Stromal cell of bone marrow (primary cell): ENCODE results near the gene AQP5.

Source experiments
- DNase-seq: peaks from one replicate; pipeline ENCODE4 v3.0.0-alpha.2; 2012; ENCODE audit warnings: low read depth

Gene AQP5

DNA sequence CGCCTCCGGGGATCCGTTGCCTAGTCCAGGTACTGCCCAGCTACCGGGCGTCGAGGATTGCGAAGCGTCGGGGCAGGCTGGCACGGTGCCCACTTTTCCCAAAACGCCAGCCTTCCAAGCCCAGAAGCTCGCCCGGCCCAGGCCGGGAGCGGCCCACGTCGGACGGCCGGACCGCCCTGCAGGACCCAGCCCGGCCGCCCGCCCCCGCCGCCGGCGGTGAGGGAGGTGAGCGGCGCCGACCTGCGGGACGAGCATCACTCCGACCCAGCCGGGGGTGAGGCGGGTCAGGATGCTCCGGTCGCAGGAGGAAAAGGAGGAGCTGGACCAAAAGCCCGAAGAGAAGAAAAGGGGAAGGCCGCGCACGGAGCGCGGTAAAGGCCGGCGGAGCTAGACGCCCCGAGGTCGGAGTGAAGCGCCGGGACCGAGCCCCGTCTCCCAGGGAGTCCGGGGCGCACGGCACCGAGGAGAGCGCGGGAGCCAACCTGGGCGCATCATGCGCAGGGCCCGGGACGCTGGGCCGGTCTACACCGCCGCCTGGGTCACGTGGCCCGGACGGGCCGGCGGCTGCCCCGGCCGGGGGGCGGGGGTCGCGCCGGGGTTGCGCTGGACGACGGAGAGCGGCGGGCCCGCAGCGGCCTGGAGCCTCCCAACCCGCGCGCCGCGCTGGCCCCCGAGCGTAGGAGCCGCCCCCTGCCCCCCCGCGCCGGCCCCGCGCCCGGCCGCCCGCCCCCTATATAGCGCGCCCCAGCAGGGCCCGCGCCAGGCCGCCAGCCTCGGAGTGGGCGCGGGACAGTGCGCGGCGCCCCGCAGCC is at the start of gene AQP5:
TSS of gene AQP5 (plus strand) at position 762 of the 812 bp plus-strand sequence. CDS start 146 bp downstream, outside the sequence.
- no peak for DNase-seq

DNA sequence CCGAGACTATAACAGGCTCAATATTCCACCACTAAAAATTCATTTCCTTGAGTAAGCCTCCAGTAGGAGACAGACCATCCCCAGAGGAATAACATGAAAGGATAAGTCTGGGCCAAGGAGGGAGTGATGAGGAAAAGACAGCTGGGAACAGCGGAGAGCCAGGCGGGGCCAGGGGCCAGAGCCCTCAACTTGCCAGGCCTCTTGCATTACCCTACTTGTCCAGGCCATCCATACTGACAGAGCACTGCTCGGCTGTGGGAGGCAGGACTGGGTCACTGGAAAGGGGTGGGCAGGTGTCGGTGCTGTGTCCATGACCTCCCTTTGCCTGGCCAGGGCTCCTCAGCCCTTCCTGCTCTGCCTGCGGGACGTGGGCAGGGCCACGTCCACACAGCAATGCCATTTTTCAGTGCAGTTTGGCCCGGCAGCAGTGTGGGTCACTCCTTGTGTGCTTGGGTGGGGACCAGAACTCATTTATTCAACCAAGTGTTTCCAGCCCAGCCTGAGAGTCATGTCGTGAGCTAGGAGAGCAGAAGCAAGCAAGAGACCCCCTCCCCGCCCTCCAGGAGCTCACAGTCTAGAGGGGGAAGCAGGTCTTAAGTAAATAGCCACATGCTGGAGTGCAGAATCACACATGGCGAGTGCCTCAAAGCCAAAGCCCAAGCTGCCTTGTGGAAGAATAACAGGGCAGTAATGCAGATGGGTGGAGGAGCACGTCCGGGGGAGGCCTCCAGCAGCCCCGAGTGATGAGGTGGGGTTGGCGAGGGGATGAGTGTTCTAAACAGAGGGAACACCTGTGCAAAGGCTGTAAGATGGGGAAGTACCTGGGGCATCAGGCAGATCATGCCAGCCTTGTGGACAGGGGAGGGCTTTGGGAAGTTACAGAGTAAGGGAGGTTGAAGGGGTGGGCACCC is 49.1 kb upstream of the AQP5 start:
- no peak for DNase-seq

DNA sequence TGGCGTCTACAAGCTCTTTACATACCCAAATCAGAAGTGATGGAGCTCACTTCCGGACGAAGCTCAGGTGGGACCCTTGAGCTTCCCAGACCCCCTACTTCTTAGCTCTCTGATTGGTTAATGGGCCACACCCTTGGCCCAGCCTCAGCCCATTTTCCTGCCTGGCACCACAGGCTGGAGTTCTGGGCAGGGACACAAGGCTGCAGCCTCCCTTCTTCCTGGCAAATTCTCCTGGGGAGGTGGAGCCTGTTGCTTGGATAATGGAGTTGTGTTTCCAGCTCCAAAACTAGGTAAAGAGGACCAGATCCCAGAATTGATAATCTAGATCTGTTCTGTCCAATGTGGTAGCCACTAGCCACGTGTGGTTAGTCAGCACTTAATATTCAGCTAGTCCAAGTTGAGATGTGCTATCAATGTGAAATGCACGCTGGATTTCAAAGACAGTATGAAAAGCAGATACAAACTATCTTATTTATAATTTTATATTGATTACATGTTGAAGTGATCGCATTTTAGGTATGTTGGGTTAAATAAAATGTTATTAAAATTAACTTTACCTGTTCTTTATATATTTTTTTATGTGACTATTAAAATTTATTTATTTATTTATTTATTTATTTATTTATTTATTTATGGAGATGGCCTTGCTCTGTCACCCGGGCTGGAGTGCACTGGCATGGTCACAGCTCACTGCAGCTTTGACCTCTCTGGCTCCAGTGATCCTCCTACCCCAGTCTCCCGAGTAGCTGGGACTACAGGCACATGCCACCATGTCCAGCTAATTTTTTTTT is 45.3 kb upstream of the AQP5 start:
- no peak for DNase-seq

DNA sequence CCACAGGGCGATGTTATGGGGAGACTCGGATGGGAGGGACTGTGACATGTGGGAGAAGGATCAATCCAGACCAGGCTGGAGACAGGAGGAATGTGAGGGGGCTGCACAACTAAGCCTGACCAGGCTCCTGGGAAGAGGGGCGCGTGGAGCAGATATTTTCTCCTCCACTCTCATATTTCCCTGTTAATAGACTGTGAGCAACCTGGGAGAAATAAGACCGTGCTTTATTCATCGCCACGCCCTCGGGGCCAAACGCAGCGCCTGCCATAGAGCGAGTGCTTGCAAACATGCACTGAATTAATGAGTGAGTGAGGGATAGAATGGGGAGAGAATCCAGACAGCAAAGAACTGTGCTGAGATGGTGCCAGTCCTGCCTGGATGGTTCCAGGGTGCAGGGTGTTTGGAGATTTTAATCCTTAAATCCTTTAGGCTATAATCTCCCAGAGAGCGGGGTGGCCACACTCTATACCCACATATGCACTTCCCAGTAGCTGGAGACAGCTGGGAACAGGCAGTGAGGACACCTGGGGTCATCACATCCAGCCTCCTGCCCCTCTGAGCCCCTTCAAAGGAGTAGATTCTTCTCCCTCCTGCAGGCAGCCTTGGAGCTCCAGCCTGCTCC is 44.4 kb upstream of the AQP5 start:
- no peak for DNase-seq

DNA sequence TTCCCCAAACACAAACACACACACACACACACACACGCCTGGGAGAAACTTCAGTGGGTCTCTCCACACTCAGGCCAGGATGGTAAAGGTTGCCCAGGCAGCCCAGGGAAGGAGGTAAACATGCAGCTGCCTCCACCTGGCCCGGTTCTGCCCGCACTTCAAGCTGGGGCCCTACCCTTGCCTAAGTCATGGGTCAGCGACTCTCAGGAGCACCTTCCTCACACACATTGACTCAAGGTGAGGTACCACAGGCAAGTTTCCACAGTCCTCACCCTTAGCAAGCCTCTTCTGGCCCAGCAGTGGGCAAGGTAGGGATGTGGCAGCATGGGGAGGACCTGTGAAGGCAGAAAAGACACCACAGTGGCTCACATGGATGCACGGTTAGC is 43.9 kb upstream of the AQP5 start:
- no peak for DNase-seq

DNA sequence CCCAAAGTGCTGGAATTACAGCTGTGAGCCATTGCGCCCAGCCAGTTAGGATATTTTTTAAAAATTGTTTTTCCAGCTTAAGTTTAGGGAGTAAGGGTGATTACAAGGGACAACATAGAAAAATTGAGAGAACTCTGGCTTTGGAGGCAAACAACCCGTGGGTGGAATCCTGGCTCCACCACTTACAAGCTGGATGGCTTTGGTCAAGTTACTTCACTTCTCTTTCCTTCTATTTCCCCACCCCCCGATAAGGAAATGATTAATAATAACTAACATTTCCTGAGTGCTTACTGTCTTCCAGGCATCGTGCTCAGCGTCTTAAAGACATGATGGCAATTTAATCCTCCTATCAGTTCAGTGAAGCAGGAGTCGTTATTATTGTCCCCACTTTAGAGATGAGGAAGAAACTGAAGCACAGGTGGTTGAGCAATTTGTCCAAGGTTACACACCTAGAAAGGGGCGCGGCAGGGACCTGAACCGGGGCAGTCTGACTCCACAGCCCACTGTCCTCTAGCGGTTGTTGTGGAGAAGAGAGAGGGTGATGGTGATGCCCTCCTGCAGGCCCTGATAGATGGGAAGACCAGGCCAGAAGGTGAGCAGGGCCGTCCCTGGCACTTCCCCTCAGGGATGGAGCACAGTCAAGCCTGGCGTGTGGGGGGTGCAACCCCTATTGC is 41.3 kb upstream of the AQP5 start:
- no peak for DNase-seq

DNA sequence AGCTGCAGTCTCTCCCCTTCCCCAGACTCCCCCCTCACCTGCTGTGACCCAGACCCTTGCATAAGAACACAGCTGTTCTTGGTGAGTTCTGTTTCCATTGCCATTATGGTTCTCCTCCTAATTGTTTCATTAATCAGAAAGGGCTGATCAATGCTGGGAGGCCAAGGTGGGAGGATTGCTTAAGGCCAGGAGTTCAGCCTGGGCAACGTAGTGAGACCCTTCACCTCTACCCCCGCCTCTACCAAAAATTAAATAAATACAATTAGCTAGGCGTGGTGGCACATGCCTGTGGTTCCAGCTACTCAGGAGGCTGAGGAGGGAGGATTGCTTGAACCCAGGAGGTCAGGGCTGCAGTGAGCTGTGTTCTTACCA is 40.8 kb upstream of the AQP5 start:
- DNase-seq = no peak

DNA sequence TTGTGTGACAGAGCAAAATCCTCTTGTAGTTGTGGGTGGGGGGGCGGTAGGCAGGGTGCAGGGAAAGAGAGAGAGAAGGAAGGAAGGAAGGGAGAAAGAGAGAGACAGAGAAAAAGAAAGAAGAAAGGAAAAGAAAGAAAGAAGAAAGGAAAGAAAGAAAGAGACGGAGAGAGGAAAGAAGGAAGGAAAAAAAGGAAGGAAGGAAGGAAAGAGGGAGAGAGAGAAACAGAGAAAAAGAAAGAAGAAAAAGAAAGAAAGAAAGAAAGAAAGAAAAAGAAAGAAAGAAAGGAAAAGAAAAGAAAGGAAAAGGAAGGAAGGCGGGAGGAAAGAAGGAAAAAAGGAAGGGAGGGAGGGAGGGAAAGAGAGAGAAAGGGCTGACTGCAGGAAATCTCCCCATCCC is 40.4 kb upstream of the AQP5 start:
- no peak for DNase-seq

DNA sequence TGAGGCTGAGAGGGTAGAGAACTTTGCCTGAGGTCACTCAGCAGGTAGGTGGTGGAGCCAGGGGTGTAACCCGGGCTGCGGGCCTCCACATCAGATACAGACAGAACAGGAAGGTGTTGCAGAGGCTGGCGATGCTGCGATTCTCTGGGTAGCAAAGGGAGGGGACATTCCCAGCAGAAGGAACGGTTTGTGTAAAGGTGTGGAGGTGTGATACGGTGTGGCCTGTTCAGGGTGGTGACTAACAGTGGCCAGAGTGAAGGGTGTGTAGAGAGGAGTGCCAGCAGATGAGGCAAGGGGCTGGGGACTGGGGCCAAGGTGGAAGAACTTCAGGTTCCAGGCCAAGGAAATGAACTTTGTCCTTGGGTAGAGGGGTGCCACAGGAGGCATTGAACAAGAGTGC is 39.7 kb upstream of the AQP5 start:
- no peak for DNase-seq

DNA sequence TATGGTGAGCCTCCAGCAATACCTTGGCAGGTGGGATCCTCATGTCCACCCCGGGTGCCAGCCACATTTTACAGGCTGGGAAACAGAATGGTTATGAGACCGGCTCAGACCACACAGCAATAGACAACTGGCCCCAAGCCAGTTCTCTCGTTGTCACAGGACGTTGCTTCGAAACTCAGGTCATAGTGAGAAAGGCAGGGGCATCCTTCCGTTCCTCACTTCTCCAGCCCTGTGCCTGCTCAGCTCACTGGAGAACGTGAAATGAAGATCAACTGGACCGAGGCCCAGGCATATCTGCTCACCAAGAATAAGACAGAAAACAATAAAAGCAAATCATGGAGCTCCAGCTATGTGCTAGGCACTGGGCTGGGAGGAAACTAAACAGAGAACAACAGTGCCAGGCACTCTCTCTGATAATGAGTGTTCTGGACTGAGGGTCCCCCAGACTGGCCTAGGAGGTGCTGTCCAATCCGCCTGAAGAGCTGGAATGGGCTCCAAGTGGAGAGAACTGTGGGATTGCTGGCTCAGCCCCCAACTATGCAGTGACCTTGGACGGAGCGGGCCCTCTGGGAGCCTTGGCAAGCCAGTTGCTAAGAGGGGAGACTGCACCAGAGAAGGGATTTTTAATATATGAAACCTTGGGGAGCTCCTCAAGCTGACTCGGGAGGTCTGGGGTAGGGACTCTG is 39.2 kb upstream of the AQP5 start:
- no peak for DNase-seq

DNA sequence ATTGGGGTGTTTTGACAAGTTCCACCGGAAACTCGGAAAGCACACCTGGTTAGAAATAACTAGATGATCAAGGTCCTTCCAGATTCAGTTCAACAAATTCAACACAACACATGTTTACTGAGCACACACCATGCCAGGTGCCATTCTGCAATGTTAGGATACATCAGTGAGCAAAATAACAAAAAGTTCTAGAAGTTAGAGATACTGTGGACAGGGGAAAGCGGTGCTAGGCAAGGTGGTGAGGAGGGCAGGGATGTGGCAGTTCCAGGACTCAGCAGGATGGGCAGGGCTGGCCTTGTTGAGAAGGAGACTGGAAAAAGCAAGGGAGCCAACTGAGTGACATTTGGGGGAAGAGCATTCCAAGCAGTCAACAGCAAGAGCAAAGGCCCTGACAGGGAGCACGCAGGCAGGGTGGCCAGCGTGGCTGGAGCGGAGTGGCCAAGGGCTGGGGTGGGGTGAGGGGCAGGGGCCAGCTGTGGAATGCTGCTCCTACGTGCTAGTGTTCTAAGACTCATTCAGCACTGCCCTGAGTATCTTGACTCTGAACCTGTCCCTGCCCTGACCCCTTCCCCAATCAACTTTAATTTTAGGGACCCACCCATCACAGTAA is 38.5 kb upstream of the AQP5 start:
- DNase-seq = no peak

DNA sequence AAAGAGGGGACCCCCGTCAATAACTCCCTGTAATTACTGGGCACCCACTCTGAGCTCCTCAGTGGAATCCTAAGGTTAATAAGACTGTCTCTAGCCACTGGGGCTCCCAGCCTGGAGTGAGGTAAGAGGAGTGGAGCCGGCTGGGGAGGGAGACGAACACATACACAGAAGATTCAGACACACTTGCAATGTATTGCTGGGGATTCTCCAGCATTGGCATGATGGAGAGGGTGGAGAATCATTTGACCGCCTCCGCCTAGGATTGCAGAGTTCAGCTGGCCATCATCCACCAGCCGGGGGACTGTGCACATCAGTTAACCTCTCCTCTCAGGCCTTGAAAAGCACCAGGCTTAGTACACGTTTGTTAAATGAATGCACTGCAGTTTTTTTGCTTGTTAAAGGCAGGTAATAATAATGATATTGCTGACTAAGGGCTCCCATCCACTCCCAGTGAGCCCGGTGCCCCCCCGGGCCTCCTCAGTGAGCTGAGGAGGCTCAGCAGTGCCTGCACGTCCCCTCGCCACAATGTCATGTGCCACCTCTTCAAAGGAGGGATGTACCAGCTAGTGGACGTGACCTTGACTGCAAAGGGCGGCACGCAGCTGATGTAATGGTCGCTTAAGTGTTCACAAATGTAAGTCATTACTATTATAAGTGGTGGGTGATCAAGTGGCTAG is 37.7 kb upstream of the AQP5 start:
- DNase-seq = no peak

DNA sequence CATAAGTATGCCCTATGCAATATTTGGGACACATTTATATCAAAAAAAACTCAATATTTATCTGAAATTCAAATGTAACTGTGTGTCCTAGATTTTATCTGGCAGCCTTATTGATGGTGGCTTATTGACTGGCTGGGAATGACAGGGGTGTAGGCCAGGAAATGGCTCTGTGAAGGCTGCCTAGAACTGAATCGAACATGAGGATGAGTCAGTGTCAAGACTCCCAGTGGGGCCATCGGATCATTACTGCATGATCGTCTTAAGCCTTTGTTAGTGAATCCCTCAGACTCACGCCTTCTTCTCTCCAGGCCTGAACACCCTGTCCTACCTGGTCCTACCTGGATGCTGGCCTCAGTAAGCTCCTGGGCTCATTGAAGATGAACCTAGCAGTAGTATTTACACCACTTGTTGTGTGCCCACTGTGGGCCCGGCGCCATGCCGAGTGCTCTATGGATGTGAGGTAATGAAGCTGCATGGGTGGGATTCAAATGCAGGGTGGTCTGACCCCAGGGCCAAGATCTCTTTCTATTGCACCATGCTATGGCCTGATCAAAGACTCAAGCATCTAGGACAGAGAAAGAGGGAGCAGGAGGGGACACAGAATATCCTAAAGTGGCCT is 36.9 kb upstream of the AQP5 start:
- no peak for DNase-seq

DNA sequence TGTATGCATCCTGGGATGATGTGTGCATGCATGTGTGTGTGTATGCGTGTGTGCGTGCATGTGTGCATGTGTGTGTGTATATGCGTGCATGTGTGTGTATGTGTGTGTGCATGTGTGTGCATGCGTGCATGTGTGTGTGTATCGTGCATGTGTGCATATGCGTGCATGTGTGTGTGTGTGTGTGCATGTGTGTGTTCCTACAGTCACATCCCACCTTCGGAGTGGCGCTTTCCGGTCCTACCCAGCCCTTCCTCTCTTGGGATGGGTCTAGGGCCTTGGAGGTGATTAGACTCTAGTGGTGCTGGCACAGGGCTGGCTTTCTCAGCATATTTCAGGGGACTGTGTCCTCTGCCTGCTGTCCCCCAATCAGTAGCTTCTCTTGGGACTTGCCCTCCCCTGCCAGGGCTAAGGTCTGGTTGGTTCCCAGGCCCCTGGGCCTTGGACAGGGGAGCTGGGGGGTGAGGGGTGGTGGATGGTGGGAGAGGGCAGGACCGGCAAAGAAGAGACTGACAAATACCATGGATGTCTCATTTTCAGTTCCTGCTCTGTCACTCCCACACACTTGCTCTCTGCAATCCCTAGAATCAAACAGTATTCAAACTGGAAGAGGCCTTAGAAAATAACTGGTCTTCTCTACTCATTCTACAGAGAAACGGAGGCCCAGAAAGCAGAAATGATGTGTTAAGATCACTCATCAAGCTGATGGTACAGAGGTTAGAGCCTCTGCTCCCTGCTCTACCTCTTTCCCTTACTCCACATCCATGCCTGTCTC is 36.1 kb upstream of the AQP5 start:
- DNase-seq = no peak

DNA sequence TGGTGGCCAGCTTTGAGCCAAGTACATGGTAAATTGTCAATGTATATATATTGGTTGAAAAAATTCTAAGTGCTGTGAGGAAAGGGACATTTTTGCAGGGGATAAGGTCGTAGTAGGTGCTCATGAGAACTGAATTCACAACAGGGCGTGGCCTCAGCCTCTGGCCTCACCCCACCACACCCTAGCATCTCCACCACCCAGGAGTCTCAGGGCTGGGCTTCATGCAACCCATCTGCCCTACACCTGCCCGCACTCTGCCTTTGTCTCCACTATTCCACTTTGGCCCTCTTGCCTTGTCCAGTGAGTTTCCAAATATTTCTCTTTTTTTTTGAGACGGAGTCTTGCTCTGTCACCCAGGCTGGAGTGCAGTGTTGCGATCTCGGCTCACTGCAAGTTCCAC is 33.2 kb upstream of the AQP5 start:
- no peak for DNase-seq

DNA sequence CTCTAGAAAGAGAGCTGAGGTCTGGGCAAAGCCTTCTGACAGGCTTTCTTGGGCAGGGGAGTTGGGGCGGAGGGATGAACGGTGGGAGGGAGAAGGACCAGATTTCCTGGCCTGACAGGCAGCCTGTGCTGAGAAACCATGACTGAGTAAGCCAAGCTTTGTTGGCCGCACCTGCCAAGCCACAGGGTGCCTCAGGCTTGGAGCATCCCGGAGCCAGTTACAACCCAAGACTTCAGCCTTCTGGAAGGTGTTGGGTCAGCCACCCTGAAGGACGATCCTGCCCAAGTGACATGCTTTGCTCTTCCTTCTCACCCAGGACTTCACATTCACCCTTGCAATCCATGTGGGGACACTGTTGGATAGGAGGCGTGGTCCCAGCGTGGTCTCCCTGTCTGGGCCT is 32.1 kb upstream of the AQP5 start:
- no peak for DNase-seq

DNA sequence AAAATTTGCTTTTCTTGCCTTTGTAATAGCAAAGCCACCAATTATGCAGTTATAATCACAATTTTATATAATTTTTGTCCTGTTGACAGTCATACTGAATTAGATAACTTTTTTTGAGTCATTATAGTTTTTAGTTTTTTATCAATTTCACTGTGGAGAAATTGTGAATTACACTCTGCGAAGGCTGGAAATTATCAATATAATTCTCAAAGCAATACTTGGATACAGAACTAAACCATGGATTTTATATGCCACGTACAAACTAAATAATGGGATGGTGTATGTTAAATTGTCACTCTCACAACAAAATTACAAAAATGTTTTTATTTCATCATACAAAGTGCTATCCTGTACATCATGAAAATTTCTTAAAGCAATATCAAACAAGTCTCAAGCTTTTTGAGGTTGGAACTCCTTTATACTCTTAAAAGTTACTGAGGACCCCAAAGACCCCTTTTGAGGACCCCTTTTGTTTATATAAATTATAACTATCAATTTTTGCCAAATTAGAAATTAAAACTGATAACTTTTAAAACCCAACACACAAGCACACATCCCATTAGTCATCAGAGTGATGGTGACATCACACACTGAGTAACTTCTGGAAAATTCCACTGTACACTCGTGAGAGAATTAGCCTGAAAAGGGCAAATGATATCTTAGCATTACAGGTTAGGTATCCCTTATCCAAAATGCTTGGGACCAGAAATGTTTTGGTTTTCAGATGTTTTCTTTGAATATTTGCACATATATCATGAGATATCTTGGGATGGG is 31.0 kb upstream of the AQP5 start:
- peak; percentile 69 for DNase-seq

DNA sequence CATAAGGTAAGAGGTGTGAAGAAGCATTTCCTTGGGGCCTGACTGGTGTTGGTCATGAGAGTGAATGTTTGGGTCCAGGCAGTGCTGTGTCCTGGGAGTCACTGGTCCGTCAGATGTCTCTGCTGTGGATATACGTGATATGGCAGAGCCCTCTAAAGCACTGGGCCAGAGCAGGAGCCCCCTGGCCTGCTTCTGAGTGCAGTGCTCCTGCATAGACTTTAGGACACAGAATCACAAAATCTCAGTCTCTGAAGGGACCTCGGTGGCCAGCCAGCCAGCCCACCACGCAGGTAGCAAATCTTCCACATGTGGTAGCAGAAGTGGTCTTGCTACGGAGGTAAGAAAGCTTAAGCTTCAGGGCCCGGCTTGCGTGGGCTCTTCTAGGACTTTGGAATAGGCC is 29.6 kb upstream of the AQP5 start:
- no peak for DNase-seq
